Medulla oblongata (tissue), 1 donor: Measurements from ENCODE around the gene RNASE7.
A peak's percentile ranks its signal among the peaks of the same experiment; 100 is the strongest.

ENCODE experiments used
- DNase-seq: peaks from one replicate; pipeline ENCODE4 v3.0.0-alpha.2; 2015; ENCODE audit errors: extremely low spot score

Gene RNASE7

DNA sequence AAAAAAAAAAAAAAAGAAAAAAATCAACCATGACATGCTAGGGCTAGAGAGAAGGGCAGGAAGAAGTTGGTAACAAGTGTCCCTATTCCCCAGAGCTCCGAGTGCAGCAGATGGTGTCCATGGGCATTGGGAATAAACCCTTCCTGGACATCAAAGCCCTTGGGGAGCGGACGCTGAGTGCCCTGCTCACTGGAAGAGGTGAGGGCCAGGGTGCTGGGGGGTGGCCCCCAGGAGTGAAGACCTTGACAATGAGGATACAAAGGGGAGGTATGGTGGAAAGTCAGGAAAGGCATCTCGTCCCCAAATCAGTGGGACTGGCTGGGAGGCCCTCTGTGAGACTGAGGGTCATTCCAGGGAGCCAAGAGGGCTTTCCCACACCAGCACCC lies 44.7 kb downstream of the RNASE7 start:
- no peak for DNase-seq

DNA sequence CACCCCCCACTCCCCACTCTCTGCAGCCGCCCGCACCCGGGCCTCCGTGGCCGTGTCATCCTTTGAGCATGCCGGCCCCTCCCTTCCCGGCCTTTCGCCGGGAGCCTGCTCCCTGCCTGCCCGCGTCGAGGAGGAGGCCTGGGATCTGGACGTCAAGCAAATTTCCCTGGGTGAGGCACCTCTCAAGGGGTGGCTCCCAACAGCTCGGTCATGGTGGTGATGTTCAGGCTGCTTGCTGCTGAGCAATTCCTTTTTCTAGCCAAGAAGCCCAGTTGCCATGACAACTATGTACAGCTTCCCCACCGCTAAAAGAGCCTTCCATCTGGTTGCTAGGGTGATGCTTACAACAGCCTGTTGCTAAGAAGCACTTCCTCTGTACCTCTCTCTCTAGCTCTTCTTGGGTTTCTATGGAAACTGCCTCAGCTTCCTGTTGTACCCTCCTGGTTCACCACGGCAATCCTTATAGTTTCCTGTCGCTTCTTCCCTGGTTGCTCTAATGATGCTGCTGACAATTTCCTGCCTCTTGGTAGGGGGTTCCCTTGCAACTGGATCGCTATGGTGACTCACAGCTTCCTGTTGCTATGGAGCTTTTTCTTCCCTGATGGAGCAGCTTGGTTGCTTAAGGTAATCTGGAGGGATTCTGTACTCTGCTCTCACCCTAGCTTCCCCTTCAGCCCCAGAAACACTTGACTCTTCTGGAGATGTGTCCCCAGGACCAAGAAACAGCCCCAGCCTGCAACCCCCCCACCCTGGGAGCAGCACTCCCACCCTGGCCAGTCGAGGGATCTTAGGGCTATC lies 45.3 kb downstream of the RNASE7 start:
- DNase-seq: peak; percentile 59

DNA sequence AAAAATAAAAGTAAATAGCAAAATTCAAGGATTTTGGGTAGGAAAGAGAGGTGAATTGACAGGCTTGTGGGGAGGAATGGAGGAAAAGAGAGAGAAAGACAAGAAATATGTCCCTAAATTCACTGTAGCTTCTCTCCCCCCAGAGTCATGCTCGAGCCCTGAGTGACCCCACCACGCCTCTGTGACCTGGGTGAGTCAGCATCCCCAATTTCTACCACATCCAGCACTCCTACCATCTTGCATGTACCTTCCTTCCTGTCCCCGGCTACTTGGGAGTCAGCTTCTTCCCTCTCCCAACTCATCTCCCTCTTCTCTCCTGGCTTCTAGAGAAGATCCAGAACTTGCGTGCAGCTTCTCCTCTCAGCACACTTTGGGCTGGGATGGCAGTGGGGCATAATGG lies 46.5 kb downstream of the RNASE7 start:
- DNase-seq: no peak

DNA sequence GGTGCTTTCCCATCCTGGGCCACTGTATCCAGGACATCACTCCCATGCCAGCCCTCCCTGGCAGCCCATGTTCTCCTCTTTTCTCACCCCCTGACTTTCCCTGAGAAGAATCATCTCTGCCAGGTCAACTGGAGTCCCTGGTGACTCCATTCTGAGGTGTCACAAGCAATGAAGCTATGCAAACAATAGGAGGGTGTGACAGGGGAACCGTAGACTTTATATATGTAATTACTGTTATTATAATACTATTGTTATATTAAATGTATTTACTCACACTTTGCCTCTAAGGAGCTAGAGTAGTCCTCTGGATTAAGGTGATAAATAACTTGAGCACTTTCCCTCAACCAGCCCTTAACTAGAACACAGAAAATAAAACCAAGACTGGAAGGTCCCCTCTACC lies 47.1 kb downstream of the RNASE7 start:
- no peak for DNase-seq

DNA sequence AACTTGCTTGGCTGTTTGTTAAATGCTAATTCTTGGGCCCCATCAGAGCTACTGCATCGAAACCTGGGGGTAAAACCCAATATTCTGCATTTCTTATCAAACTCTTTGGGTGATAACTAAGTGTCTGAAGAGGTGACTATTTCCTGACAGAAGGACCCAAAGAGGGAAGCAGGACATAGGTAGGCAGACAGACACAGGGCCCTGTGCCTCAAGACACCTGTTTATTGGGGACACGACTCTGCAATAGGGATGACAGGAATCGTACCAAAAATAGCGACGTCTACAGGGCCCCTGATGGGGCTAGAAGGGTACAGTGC lies 47.7 kb downstream of the RNASE7 start:
- DNase-seq: no peak

DNA sequence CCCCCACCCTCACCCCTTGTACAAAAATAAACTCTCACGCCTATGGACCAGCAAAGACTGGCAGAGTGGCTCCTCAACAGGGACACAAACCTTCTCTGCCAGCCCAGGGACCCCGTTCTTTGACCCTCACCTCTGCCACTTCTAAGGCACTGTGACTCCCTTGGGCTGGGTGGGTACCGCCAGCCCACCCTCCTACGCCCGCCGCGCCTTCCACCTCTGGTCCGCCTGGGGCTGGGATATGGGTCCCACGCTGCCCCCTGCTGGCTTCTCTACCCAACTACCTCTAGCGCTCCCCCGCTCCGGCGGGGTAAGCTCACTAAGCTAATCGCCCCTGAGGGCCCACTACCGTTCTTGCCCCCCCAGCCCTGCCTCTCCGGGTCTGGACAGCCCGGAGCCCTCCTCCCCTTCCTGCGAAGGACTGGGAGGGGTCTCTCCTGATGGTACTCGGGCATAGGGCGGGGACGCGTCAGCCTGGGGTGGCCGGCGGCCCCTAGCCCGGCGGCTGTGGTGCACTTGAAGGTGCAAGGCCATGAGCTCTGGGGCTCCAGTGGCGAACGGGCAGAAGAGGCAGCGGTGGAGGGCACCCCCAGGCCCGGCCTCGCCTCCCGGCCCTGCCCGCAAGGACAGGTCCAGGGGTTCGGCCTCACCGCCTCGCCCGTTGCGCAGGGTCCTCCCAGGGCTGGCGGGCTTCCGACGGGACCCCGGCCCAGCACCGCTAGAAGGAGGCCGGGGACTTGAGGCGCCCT lies 48.2 kb downstream of the RNASE7 start:
- DNase-seq: no peak

DNA sequence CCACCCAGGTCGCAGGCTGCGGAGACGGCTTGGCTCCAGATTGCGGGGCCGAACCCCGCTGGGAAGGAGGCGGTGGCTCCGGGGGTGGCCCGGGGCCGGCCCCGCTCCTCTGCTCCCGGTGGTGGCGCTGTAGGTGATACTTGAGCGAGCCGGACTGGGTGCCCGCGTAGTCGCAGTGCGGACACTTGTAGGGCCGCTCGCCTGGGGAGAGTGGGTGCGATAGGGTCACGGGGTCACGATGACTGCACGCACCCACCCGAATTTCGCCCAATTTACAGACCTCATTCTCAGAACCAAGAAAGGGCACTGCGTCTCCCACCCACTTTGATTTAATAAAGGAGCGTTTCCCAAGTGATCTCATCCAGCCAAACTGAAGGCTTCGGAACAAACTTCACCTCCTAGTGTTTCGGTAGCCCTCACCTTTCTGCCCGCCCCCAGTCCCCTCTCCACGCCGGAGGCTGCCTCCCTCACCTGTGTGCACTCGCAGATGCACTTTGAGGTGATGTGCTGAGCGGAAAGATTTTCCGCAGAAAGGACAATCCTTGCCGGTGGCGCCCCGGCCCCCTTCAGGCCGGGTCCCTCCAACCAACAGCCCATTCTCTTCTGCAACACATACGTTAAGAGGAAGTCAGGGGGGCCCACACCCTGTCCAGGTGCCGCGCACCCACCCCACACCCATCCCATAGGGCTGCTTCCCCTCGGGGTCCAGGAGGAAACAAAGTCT lies 48.9 kb downstream of the RNASE7 start:
- no peak for DNase-seq

DNA sequence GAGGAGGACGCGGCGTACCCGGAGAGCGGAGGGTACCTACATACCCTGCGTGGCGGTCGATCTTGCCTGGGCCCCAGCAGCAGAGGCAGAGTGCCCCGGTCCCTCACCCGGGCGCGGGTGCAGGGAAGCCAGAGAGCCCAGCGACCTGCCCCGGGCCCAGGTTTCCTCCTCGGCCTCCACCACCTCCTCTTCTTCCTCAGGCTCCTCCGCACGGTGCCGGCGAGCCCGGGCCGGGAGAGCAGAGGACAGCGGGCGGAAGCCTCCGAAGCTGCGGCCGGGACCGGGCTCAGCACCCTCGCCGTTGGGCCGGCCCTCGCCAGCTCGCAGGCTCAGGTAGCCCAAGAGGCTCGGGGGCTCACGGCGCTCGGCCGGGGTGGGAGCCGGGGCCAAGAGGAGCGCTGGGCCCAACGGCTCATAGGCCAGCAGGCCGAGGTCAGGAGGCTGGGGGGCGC lies 49.7 kb downstream of the RNASE7 start:
- DNase-seq: no peak

DNA sequence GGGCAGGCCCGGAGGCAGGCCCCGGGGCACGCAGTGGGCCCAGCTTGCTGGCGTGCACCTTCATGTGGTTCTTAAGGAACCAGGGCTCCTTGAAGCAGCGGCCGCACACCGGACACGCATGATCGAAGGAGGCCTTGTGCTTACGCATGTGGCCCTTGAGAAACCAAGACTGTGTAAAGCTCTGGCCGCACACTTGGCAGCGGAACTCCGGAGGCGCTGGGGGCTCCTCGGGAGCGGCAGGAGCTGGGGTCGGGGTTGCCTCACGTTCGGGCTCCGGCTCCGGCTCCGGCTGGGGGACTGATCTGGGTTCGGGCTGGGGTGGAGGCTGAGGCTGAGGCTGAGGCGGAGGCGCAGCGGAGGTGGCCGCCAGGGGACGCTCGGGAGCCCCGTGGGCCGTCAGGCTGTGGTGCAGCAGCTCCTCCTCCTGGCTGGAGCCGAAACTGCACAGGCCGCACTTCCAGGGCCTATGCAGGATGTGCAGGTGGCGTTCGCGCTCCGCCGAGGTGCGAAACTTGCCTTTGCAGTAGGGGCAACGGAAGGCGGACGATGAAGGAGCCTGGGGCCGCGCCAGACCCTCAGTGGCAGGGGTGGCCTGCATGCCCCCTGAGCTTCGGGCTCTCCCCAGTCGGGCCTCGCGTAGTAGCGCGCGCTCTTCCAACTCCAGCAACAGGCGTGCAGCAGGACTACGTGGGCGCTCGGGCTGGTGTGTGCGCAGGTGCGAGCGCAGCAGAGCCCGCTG lies 50.3 kb downstream of the RNASE7 start:
- peak; percentile 69 for DNase-seq

DNA sequence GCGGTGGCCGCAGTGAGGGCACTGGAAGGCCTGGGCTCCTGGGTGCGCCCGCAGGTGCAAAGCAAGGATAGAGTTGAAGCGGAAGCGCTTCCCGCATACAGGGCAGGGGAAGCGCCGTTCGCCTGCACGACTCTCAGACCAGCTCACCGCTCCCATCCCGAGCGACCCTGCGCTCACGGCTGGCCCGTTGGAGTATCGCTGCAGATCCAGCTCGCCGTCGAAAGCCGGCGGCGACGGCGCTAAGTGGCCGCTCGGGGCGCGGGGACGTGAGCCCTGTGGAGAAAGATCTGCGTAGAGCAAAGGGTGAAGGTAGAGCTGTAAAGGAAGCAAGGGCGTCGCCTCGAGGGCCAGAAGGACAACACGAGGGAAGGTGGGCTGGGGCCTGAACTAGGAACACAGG lies 50.9 kb downstream of the RNASE7 start:
- no peak for DNase-seq
